NCI-H2081 treated with DMSO at 0.1 percent for 48 hours (cell line): ENCODE measurements around the gene RRAGD.

Experiments
- DNase-seq: peaks from one replicate; lab custom pipeline; 2025; lab: John Stamatoyannopoulos, UW

RRAGD gene, protein sequence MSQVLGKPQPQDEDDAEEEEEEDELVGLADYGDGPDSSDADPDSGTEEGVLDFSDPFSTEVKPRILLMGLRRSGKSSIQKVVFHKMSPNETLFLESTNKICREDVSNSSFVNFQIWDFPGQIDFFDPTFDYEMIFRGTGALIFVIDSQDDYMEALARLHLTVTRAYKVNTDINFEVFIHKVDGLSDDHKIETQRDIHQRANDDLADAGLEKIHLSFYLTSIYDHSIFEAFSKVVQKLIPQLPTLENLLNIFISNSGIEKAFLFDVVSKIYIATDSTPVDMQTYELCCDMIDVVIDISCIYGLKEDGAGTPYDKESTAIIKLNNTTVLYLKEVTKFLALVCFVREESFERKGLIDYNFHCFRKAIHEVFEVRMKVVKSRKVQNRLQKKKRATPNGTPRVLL

GRCh38 chr6:89412071-89413005, at the start of gene RRAGD:
Gene RRAGD, minus strand, starts transcription at chr6:89412273. Its CDS starts 280 bp downstream, at chr6:89411993.
- peak; percentile 23 for DNase-seq

DNA sequence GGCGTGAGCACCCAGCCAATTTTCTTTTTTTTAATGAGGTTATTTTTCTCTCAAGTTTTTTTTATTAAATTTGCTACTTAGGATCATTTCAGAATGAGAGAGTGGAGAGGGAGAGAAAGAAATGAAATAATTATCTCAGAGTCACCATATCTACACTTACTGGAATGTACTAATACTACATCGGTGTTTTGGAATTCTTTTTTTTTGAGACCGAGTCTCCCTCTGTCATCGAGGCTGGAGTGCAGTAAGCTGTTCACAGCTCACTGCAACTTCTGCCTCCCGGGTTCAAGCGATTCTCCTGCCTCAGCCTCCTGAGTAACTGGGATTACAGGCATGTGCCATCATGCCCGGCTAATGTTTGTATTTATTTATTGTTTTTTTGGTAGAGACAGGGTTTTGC, 48.6 kb upstream of the RRAGD start:
- no peak for DNase-seq

GRCh38 chr6:89459501-89459900, 47.4 kb upstream of the RRAGD start:
- DNase-seq: no peak

DNA sequence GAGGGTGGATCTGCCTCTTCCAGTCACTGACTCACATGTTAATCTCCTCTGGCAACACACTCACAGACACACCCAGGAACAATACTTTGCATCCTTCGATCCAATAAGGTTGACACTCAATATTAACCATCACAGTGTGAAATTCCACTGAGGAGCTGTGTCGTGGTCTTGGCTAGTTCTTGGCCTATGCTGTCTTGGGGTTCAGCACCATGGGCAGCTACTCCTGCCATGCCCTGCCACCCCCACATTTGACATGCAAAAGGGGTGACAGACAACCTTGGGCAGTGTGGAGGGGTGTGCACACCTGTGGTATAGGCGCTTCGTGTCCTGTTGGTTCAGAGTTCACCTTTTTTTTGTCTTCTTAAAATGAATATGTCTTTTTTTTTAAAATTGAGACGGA, 46.6 kb upstream of the RRAGD start:
- no peak for DNase-seq

DNA sequence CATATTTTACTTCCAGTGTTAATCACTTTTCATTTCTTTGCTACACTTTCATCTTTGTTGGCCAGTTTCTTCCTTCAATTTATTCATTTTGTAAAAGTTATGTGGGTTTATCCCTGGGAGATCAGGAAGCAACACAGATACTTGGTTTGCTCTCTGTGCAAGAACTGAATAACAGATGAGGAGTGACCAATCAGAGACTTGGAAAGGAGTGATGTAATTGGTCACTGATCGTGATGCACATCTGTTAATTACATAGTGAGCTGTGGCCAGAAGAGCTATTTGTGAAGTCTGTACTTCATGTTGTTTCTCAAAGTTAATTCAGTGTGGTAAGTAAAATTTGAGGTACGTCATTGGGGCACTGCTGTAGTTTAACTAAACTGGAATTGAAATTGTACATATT, 42.2 kb upstream of the RRAGD start:
- no peak for DNase-seq

DNA sequence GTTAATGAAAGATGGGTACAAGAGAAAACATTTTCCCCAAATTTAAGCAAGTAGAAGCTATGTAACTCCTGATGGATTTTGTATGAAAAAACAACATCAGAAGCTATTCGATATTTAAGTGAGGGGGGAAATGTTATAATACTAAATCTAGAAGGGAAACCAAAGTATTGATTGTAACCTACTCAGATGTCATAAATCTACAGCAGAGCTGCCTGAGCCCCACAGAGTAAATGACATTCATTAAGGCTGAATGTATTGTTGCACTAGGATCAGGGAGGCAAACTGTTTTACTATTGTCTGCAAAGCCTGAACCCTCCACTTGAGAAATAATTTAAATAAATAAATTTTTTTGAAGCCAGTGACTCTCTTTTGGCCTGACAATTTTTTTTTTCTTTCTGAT, 40.2 kb upstream of the RRAGD start:
- DNase-seq: no peak

DNA sequence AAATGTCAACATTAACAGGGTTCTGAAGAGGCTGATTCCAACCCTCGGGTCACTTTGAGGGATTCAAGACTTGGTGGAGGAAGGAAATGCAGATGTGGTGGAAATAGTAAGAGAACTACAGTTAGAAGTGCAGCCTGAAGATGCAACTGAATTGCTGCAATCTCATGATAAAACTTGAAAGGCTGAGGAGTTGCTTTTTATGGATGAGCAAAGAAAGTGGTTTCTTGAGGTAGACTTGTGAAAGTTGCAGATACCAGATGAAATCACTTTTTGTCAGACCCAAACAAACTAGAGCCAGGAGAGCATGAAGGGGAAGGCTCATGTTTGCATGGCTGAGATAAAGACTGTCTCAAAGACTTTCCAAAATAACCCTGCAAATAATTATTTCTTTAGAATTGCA, 37.1 kb upstream of the RRAGD start:
- no peak for DNase-seq

DNA sequence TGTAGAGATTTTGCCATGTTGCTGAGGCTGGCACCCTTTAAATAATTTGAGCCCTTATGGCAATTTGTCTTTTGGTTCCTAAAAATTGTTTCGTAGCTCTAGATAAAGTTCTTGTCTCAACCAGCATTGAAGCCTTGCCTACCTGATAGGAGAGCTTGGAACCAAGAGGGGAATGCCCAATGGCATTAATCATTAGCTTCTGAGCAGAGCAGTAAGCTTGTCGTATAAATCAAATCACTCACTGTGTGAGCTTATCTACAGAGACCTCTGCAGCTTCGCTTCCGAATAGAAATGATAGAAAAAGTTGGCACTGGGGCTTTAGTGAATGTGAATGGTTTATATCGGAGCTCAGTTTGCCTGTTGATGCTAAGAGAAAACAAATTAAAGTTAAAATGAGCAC, 31.6 kb upstream of the RRAGD start:
- DNase-seq: no peak

DNA sequence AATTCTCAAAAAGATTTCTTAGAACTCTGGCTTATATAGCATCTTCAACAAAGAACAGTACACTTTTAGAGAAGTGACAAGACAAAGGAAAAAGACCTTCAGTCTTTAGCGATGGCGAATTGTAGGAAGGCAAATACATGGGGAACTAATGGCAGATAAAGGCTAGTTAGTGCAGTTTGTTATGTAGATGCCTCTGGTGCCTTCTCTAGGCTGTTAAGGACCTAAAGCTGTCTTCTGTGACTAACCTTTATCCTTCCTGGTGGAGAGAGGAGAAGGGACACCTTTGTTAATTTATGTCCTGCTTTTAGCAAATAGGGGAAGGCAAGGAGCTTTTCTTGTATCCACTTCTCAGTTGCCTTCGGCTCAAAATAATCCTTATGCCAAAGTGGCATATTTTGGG, 28.1 kb upstream of the RRAGD start:
- DNase-seq: no peak

DNA sequence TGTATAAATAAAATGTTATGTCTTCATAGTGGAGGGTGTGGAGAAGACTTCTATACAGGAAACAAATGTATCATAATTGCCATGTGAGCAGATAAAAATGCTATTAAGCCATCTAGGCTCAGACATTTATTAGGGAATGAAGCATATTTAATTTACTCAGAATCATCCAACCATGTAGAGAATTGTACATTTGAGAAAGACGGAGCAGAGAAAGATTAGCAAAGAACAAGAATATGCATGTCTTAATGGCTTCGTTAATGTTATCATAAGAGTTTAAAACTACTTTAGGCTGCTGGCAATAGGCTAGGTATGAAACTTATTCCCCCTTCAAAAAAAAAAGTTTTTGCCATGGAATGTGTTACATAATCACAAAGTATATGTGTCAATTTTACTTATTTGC, 26.9 kb upstream of the RRAGD start:
- DNase-seq: no peak

- no peak for DNase-seq
These were observed 26.2 kb upstream of the RRAGD start for GRCh38 chr6:89438248-89438647.

DNA sequence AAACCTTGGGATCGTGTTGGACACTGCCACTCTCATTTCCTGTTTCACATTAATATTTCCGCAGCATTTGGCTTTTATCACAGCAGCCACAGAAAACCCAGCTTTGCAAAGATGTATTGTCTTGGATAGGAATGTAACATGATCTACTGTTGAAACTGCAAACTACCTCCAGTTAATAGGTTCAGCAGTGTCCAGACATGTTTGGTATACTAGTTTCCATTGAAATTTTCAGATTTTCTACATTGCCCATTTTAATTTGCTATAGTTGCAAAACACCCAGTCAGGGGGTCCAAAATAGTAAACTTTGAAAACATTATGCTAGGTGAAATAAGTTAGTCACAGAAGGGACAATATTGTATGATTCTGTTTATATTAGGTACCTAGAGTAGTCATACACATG, 24.2 kb upstream of the RRAGD start:
- no peak for DNase-seq

DNA sequence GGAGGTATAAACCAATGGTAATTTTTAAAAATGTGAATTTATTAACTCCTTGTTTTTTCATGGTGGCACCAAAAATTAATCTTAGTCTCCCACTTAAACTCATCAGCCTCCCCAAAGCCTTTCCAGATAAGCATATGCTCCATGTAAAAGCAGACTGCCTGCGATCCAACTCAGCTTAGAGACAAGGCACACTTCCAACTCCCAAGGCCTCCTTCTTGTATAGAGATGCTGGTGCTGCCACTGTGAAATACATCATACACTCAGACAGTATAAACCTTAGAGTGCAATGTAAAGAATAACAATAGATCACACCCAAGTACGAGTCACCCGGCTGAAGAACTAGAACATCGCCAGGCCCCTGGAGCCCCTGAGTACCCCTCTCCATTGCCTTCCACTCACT, 22.9 kb upstream of the RRAGD start:
- no peak for DNase-seq

- DNase-seq: no peak
These were observed 22.1 kb upstream of the RRAGD start for GRCh38 chr6:89434150-89434499.

- DNase-seq: no peak
These were observed 21.4 kb upstream of the RRAGD start for GRCh38 chr6:89433252-89434149.

GRCh38 chr6:89432875-89433251, 20.8 kb upstream of the RRAGD start, which contains the start of gene ANKRD6:
Gene ANKRD6, plus strand, starts transcription at chr6:89433152. Its CDS starts 133,825 bp downstream, at chr6:89566977.
- DNase-seq: no peak

- DNase-seq: no peak
These were observed 18.3 kb upstream of the RRAGD start for GRCh38 chr6:89430201-89430962.

DNA sequence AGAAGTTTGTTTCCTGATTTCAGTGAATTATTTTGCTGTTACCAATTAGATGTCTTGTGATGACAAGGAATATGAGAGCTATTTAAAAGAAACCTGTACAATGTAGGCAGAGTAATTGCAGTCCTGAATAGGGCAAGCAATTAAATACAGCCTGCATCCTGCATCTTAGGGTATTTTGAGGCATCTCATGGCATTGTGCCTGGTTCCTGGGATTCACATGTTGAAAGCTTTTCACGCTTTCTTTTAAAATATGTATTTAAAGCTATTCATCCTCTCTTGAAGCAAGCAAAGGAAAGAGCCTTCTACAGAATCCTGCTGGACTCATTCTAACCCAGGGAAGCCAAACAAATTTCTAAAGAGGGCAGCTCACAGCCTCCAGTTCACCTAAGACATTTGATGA, 4.7 kb upstream of the RRAGD start:
- no peak for DNase-seq

DNA sequence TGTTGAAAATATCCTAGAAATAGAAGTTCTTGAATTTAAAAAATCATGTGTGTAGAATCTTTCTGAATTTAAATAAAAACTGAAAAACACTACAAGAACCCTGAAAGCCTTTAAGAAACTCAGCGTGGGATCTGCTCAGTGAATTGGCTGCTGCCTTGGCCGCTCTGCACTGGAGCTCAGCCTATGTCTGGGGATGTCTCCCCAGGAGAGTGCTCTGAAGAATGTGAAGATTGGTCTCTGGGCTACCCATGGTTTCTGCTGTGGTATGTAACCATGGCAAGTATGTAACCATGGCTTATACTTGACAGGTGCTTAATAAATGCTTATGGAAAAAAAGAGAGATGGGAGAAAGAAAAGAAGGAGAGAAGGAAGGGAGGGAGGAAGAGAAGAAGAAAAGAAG, 3.1 kb upstream of the RRAGD start:
- no peak for DNase-seq

GRCh38 chr6:89414215-89414614, 2.1 kb upstream of the RRAGD start:
- no peak for DNase-seq

GRCh38 chr6:89413006-89413400, 930 bp upstream of the RRAGD start:
- no peak for DNase-seq
